Hepatocyte (in vitro differentiated cells): Measurements from ENCODE around the gene ITPR1. TPM values are rescaled to one million over a fixed set of nuclear protein-coding genes. Genes with fewer than 3 reads are reported as not detected.

Experiments used
- DNase-seq: peaks from one replicate; pipeline ENCODE4 v3.0.0-alpha.2; 2016; ENCODE audit warnings: low spot score
- H2AFZ ChIP-seq: fragments of 200-600 bp; sonication (generic); 2 replicates; pipeline ENCODE4 v1.6.0; 2016; ENCODE audit warnings: antibody characterized with exemption, mild to moderate bottlenecking
- H3K27ac ChIP-seq: fragments of 200-600 bp; sonication (generic); 2 replicates; pipeline ENCODE4 v1.5.1; 2016; ENCODE audit warnings: mild to moderate bottlenecking
- H3K27me3 ChIP-seq: fragments of 200-600 bp; sonication (generic); 2 replicates; pipeline ENCODE4 v1.6.1; 2016
- H3K36me3 ChIP-seq: fragments of 200-600 bp; sonication (generic); replicated peaks from 2 replicates; pipeline ENCODE4 v1.5.1; 2016; ENCODE audit warnings: low read depth; ENCODE audit not compliant: insufficient read depth
- H3K4me1 ChIP-seq: fragments of 200-600 bp; sonication (generic); 2 replicates; pipeline ENCODE4 v1.5.1; 2016; ENCODE audit warnings: mild to moderate bottlenecking, moderate library complexity; ENCODE audit not compliant: insufficient read depth
- H3K4me2 ChIP-seq: fragments of 200-600 bp; sonication (generic); 2 replicates; pipeline ENCODE4 v1.6.0; 2016
- H3K4me3 ChIP-seq: fragments of 200-600 bp; sonication (generic); 2 replicates; pipeline ENCODE4 v1.5.1; 2016; ENCODE audit warnings: mild to moderate bottlenecking
- H3K79me2 ChIP-seq: fragments of 200-600 bp; sonication (generic); 2 replicates; pipeline ENCODE4 v1.6.0; 2017; ENCODE audit warnings: mild to moderate bottlenecking
- H3K9me2 ChIP-seq: fragments of 200-600 bp; sonication (generic); replicated peaks from 2 replicates; pipeline ENCODE4 v1.6.0; 2017; ENCODE audit warnings: mild to moderate bottlenecking; ENCODE audit not compliant: insufficient read depth
- H3K9me3 ChIP-seq: fragments of 200-600 bp; sonication (generic); 2 replicates; pipeline ENCODE4 v1.5.1; 2016; ENCODE audit warnings: low read depth, mild to moderate bottlenecking
- H4K20me1 ChIP-seq: fragments of 200-600 bp; sonication (generic); 2 replicates; pipeline ENCODE4 v1.6.0; 2016; ENCODE audit warnings: mild to moderate bottlenecking; ENCODE audit not compliant: insufficient read depth, poor library complexity, severe bottlenecking
- CTCF ChIP-seq: fragments of 200-600 bp; sonication (generic); IDR thresholded peaks from 2 replicates; pipeline ENCODE4 v1.5.1; 2016; ENCODE audit warnings: antibody characterized with exemption, mild to moderate bottlenecking; ENCODE audit not compliant: poor library complexity
- EZH2 ChIP-seq: fragments of 200-600 bp; sonication (generic); IDR thresholded peaks from 2 replicates; pipeline ENCODE4 v1.6.1; 2016; ENCODE audit warnings: antibody characterized with exemption, mild to moderate bottlenecking, borderline replicate concordance
- EZH2phosphoT487 ChIP-seq: fragments of 200-600 bp; sonication (generic); IDR thresholded peaks from one replicate; pipeline ENCODE4 v1.6.1; 2018; ENCODE audit warnings: antibody characterized with exemption, mild to moderate bottlenecking, low read depth, moderate library complexity; ENCODE audit not compliant: unreplicated experiment, severe bottlenecking
- WGBS: methylation state at CpG from one replicate; pipeline ENCODE4 v1.1.6; 2016; ENCODE audit warnings: low lambda C conversion rate; ENCODE audit errors: missing lambda C conversion rate; 5-methylcytosine and 5-hydroxymethylcytosine counted together
- polyA plus RNA-seq: library from polyadenylated mRNA; unstranded; fragments of >200 nt; fragmentation: Nextera tagmentation; extraction: Ambion mirVana; gene quantifications from 2 replicates; pipeline ENCODE4 v1.2.1, GENCODE V29; 2016
- total RNA-seq: library from RNA; depleted of rRNA; stranded (reverse); fragments of >200 nt; gene quantifications from 2 replicates; pipeline ENCODE4 v1.2.3, GENCODE V29; 2014

Gene ITPR1
- total and polyA plus RNA-seq, 2 experiments from 2014 or later: 46.8 to 90.8 TPM

GRCh38 chr3:4464576-4464975 is 28.6 kb upstream of the ITPR1 start:
- no peaks in the 10 kb centered on the region for H3K9me2 ChIP-seq
- no peaks in the 10 kb centered on the region for H3K36me3 ChIP-seq
- no peaks in the 10 kb centered on the region for H4K20me1 ChIP-seq
- H3K9me3 ChIP-seq: no peaks in the 10 kb centered on the region
- no peak for DNase-seq
- no peaks in the 10 kb centered on the region for H3K4me1 ChIP-seq
- no peaks in the 10 kb centered on the region for H3K27me3 ChIP-seq
- no peak overlapping the region for H3K27ac ChIP-seq
- 97% methylated on average over 1 of the region's 1 CpG for WGBS
- TF ChIP-seq EZH2 (no peak), CTCF (no peak), EZH2phosphoT487 (no peak)
- peaks cover 18% of the 10 kb centered on the region for H3K79me2 ChIP-seq
- H2AFZ ChIP-seq: no peak overlapping the region
- H3K4me3 ChIP-seq: no peak overlapping the region
- no peak overlapping the region for H3K4me2 ChIP-seq

- no peaks in the 10 kb centered on the region for H4K20me1 ChIP-seq
- H3K36me3 ChIP-seq: no peaks in the 10 kb centered on the region
- WGBS: under 1% methylated on average over 47 of the region's 47 CpGs
- peak; percentile 91 for DNase-seq
- H3K9me2 ChIP-seq: no peaks in the 10 kb centered on the region
- H3K4me2 ChIP-seq: peak within 1 kb of the TSS; percentile 75
- H3K27ac ChIP-seq: peak within 1 kb of the TSS; percentile 89
- H3K9me3 ChIP-seq: no peaks in the 10 kb centered on the region
- peak within 1 kb of the TSS; percentile 95 for H2AFZ ChIP-seq
- no peaks in the 10 kb centered on the region for H3K4me1 ChIP-seq
- H3K27me3 ChIP-seq: no peaks in the 10 kb centered on the region
- peaks cover 18% of the 10 kb centered on the region for H3K79me2 ChIP-seq
- peak within 1 kb of the TSS; percentile 88 for H3K4me3 ChIP-seq
- no peak for TF ChIP-seq EZH2
- TF ChIP-seq CTCF: no peak
- TF ChIP-seq EZH2phosphoT487: no peak
Measured at GRCh38 chr3:4466741-4467521, 26.2 kb upstream of the ITPR1 start, which contains the start of gene SUMF1. TSS of gene SUMF1 (minus strand) at chr3:4467269. CDS start at chr3:4467245, 24 bp downstream.

- H3K27me3 ChIP-seq: no peaks in the 10 kb centered on the region
- H3K36me3 ChIP-seq: no peaks in the 10 kb centered on the region
- no peaks in the 10 kb centered on the region for H3K4me1 ChIP-seq
- no peaks in the 10 kb centered on the region for H4K20me1 ChIP-seq
- H3K79me2 ChIP-seq: peaks cover 18% of the 10 kb centered on the region
- 85% methylated on average over 13 of the region's 13 CpGs for WGBS
- peak overlapping the region; percentile 95 for H2AFZ ChIP-seq
- no peak for DNase-seq
- H3K4me3 ChIP-seq: peak overlapping the region; percentile 88
- TF ChIP-seq EZH2phosphoT487 (no peak), EZH2 (no peak), CTCF (no peak)
- H3K9me3 ChIP-seq: no peaks in the 10 kb centered on the region
- H3K9me2 ChIP-seq: no peaks in the 10 kb centered on the region
- peak overlapping the region; percentile 89 for H3K27ac ChIP-seq
- peak overlapping the region; percentile 75 for H3K4me2 ChIP-seq
Measured at GRCh38 chr3:4467522-4467867, 25.7 kb upstream of the ITPR1 start.
